Stimulated activated effector memory CD8-positive, alpha-beta T cell treated with anti-CD3 and anti-CD28 coated beads, Interleukin-12 subunit alpha, Interleukin-12 subunit beta, amount 100 ng/mL, for 72 hours (primary cell): ENCODE data around the gene RAB33B.
"Not testable (repeated sequence)": the region's sequence is repeated elsewhere in the genome, so short reads cannot be mapped to it uniquely, and the experiment has no call there.

Experiments used
- ATAC-seq: fragments of 150-1000 bp; cut with Tn5 transposase; 2 replicates; pipeline ENCODE4 v1.10.0; 2021
- DNase-seq, 2 donors: peaks; one replicate each; pipeline ENCODE4 v3.0.0; 2021 to 2022; ENCODE audit warnings: low spot score in 2 of 2
- H3K27ac Mint-ChIP-seq: one replicate; pipeline ENCODE4 v1.8.0; 2022; ENCODE audit warnings: mild to moderate bottlenecking, mixed read lengths
- H3K36me3 Mint-ChIP-seq: one replicate; pipeline ENCODE4 v1.8.0; 2022; ENCODE audit warnings: mild to moderate bottlenecking, mixed read lengths
- H3K4me1 Mint-ChIP-seq: one replicate; pipeline ENCODE4 v1.8.0; 2022; ENCODE audit warnings: mixed read lengths
- H3K4me3 Mint-ChIP-seq: one replicate; pipeline ENCODE4 v1.8.0; 2022; ENCODE audit warnings: mild to moderate bottlenecking, mixed read lengths
- H3K9me3 Mint-ChIP-seq: one replicate; pipeline ENCODE4 v1.8.0; 2022; ENCODE audit warnings: mixed read lengths

The RAB33B gene

DNA sequence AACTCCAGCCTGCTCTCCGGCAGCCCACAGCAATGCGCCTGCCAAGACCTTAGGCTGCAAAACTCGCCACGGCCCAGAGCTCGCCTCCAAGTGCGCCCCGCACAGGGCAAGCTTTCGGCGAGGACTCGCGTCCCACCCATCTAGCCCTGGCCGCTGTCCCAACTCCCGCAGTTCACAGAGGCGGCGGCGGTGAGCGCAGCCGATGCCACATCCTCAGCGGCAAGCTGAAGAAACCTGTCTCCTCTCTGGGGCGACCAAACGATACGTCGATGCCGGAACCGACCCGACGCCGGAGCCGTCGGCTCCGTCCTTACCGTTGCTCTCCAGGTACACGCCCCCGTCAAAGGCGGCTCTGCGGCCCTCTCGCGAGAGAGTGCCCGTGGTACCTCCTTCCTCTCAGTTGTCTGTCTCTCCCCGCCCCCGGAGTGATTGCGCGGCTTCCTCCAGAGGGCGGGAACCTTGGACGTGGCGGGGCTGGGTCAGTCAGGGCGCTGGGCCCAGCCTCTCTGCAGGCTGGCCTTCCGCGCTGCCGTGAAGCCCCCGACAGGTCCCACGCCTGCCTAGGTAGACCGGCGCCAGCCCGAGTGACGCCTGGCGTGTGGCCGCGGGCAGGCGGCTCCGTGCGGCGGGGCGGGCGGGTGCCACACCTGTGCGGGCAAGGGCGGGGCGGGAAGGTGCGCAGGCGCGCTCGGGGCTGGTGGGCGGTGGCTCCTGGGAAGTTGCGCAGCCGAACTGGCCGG is 380 bp upstream of the RAB33B start:
- DNase-seq (peak; percentile 90 to 98), ATAC-seq (peak; percentile 94)
- peak overlapping the region; percentile 97 for H3K27ac Mint-ChIP-seq
- H3K4me3 Mint-ChIP-seq, result peak overlapping the region; percentile 96
- H3K36me3 Mint-ChIP-seq, result peaks cover 21% of the 10 kb centered on the region
- peaks cover 51% of the 10 kb centered on the region for H3K4me1 Mint-ChIP-seq
- no peaks in the 10 kb centered on the region for H3K9me3 Mint-ChIP-seq

DNA sequence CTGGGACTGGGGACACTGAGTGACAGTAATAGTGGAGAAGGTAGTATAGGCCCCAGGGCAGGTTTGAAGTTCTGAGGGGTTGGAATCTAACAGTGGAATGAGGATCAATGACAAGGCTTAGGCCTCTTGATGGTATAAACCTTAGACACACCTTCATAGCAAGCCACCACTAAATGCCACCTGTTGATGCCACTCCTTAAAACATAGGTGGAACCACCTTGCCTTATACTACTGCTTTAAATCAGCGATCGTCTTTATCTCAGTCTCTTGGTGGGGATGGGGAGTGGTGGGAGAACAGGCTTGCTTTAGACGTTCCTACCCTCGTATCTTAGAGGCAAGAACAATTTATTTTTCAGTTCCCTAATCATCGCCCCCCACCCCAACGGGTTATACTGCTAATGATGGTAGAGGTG is 1.2 kb downstream of the RAB33B start:
- Mint-ChIP-seq H3K9me3 (no peaks in the 10 kb centered on the region), H3K27ac (no peak overlapping the region)

DNA sequence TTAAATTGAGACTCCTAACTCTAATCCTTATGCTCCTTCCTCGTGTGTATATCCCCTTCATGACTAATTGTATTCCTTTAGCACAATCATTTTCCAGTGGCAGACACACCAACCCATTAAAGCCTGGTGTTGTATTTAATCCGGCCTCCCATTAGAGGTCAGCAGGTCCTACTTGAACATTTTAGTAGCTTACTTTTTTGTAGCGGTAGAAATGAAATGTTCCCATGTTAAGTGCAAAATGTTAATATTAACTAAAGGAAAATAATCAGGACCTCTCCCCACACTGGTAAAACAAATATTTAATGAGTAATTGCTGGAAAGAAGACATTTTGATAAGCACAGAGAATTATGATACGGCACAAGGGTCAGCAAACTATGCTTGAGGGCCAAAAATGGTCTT is 3.4 kb downstream of the RAB33B start:
- H3K36me3 Mint-ChIP-seq, result peaks cover 31% of the 10 kb centered on the region
- H3K4me3 Mint-ChIP-seq, result no peak overlapping the region
- H3K27ac Mint-ChIP-seq, result no peak overlapping the region
- H3K4me1 Mint-ChIP-seq, result peaks cover 68% of the 10 kb centered on the region
- H3K9me3 Mint-ChIP-seq, result no peaks in the 10 kb centered on the region
- ATAC-seq, result no peak
- DNase-seq, result no peak

More for the DNA sequence above, 1.2 kb downstream of the RAB33B start:
- no peak for DNase-seq
- Mint-ChIP-seq H3K4me3 (peak overlapping the region; percentile 96), H3K4me1 (peaks cover 67% of the 10 kb centered on the region), H3K36me3 (peaks cover 29% of the 10 kb centered on the region)
- ATAC-seq, result no peak

DNA sequence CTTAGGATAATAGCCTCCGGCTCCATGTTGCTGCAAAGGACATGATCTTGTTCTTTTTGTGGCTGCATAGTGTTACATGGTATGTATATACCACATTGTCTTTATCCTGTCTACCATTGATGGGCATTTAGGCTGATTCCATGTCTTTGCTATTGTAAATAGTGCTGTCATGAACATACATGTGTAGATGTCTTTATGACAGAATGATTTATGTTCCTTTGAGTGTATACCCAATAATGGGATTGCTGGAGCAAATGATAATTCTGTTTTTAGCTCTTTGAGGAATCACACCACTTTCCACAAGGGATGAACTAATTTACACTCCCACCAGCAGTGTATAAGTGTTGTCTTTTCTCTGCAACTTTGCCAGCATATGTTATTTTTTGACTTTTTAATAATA is 4.6 kb downstream of the RAB33B start:
- ATAC-seq, result no peak
- H3K36me3 Mint-ChIP-seq, result peaks cover 24% of the 10 kb centered on the region
- H3K9me3 Mint-ChIP-seq, result no peaks in the 10 kb centered on the region
- peaks cover 63% of the 10 kb centered on the region for H3K4me1 Mint-ChIP-seq
- no peak overlapping the region for H3K4me3 Mint-ChIP-seq
- peak overlapping the region; percentile 36 for H3K27ac Mint-ChIP-seq
- no peak for DNase-seq

DNA sequence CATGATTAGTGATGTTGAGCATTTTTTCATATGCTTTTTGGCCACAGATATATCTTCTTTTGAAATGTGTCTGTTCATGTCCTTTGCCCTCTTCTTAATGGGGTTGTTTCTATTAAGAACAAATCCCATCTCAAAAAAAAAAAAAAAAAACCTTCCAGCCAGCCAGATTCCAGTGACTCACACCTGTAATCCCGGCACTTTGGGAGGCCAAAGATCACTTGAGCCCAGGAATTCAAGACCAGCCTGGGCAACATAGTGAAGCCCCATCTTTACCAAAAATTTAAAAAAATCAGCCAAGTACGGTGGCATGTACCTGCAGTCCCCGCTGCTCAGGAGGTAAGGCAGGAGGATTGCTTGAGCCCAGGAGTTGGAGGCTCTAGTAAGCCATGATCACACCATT is 5.1 kb downstream of the RAB33B start:
- Mint-ChIP-seq H3K27ac (peak overlapping the region; percentile 36), H3K9me3 (peaks cover 2% of the 10 kb centered on the region), H3K4me3 (no peak overlapping the region), H3K36me3 (peaks cover 19% of the 10 kb centered on the region), H3K4me1 (peaks cover 68% of the 10 kb centered on the region)
- ATAC-seq (no peak), DNase-seq (no peak)

DNA sequence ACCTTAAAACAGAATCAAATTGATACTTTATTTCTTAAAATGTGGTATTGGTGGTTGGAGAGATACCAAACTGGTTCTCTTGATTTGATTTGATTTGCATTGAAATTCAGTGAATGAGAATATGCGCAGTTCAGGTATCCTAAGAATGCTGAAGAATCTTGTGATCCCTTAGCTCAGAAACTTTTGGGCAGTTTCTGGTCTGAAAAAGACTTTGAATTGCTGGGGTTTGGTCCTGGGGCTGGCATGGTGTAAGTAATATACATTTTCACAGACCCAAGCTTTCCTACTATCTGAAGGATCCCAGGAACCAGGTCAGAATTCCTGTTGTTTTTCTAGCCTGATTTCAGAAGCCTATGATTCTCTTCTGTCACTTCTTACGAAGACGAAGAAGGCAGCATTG is 6.6 kb downstream of the RAB33B start:
- Mint-ChIP-seq H3K27ac (no peak overlapping the region), H3K4me3 (no peak overlapping the region), H3K36me3 (peaks cover 13% of the 10 kb centered on the region), H3K9me3 (peaks cover 3% of the 10 kb centered on the region), H3K4me1 (peaks cover 53% of the 10 kb centered on the region)
- no peak for DNase-seq
- no peak for ATAC-seq

DNA sequence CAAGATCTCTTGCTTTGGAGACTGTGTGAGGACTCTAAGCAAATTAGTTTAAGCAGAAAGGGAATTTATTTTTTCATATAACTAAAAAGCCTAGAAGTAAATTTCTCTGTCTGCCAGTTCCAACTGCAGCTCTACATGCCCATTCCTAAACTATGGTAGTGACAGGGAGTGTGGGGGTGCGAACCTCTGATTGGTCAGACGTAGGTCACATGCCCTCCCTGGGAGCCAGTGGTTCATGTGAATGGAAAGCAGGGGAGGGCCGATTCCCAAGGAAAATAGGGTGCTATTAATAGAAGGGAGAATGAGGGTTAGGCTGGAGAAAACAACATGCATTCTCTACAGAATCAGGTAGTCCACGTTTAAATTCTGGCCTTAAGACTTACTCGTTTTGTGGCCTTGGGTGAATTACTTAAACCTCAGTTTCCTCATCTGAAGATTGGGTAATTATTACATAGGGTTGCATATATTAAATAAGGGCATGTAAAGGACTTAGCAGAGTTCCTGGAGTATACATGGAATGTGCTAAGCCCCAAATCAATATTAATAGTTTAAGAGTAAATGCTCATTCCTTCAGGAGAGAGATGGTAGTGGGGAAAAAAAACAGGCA is 7.2 kb downstream of the RAB33B start:
- Mint-ChIP-seq H3K36me3 (peaks cover 13% of the 10 kb centered on the region), H3K4me3 (no peak overlapping the region), H3K4me1 (peaks cover 47% of the 10 kb centered on the region), H3K27ac (no peak overlapping the region), H3K9me3 (peaks cover 3% of the 10 kb centered on the region)
- no peak for DNase-seq
- ATAC-seq, result no peak

DNA sequence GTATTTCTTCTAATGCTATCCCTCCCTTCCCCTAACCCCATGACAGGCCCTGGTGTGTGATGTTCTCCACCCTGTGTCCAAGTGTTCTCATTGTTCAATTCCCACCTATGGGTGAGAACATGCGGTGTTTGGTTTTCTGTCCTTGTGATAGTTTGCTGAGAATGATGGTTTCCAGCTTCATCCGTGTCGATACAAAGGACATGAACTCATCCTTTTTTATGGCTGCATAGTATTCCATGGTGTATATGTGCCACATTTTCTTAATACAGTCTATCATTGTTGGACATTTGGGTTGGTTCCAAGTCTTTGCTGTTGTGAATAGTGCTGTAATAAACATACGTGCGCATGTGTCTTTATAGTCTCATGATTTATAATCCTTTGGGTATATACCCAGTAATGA is 10.6 kb downstream of the RAB33B start:
- H3K4me1 Mint-ChIP-seq, result peaks cover 22% of the 10 kb centered on the region
- ATAC-seq, result not testable (repeated sequence)
- peak in 1 of 2 donors; percentile 20 for DNase-seq

DNA sequence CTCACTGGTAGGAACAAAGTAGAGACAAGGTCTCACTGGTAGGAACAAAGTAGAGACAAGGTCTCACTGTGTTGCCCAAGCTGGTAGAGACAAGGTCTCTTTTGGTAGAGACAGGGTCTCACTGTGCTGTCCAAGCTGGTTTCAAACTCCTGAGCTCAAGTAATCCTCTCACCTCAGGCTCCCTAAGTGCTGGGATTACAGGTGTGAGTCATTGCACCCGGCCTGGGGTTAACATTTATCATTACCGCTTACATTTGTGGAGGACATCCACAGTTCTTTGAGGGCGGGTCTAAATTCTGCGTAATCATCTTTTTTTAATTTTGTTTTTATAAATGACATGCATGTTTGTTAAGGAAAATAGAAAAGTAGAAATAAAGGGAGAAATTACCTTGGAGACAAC is 12.0 kb downstream of the RAB33B start:
- Mint-ChIP-seq H3K27ac (no peak overlapping the region), H3K4me1 (peaks cover 26% of the 10 kb centered on the region), H3K36me3 (peaks cover 6% of the 10 kb centered on the region), H3K4me3 (no peak overlapping the region), H3K9me3 (peaks cover 12% of the 10 kb centered on the region)
- ATAC-seq (no peak), DNase-seq (no peak)

More for the DNA sequence above, 10.6 kb downstream of the RAB33B start:
- H3K36me3 Mint-ChIP-seq, H3K27ac Mint-ChIP-seq, H3K4me3 Mint-ChIP-seq: not testable (repeated sequence)
- H3K9me3 Mint-ChIP-seq, result peaks cover 12% of the 10 kb centered on the region

DNA sequence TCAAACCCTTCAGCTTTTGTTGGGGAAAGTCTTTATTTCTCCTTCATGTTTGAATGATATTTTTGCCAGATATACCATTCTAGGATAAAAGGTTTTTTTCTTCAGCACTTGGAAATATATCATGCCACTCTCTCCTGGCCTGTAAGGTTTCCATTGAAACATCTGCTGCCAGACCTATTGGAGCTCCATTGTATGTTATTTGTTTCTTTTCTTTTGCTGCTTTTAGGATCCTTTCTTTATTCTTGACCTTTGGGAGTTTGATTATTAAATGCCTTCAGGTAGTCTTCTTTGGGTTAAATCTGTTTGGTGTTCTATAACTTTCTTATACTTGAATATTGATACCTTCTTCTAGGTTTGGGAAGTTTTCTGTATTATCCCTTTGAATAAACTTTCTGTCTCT is 14.8 kb downstream of the RAB33B start:
- H3K36me3 Mint-ChIP-seq, result not testable (repeated sequence)

DNA sequence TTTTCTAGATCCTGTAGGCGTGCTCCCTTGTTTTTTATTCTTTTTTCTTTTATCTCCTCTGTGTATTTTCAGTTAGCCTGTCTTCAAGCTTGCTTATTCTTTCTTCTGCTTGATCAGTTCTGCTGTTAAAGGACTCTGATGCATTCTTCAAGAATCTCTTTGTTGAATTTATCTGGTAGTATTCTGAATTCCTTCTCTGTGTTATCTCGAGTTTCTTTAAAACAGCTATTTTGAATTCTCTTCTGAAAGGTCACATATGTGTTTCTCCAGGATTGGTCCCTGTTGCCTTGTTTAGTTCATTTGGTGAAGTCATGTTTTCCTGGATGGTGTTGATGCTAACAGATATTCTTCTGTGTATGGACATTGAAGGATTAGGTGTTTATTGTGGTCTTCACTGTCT is 15.3 kb downstream of the RAB33B start:
- peaks cover 18% of the 10 kb centered on the region for H3K4me1 Mint-ChIP-seq
- no peak overlapping the region for H3K4me3 Mint-ChIP-seq
- H3K9me3 Mint-ChIP-seq, result peaks cover 8% of the 10 kb centered on the region
- no peak overlapping the region for H3K27ac Mint-ChIP-seq
- ATAC-seq (no peak), DNase-seq (no peak)
- H3K36me3 Mint-ChIP-seq, result peaks cover 14% of the 10 kb centered on the region

More for the DNA sequence above, 14.8 kb downstream of the RAB33B start:
- H3K4me1 Mint-ChIP-seq, result peaks cover 22% of the 10 kb centered on the region
- H3K27ac Mint-ChIP-seq, H3K4me3 Mint-ChIP-seq, ATAC-seq, DNase-seq: not testable (repeated sequence)
- H3K9me3 Mint-ChIP-seq, result peaks cover 12% of the 10 kb centered on the region

DNA sequence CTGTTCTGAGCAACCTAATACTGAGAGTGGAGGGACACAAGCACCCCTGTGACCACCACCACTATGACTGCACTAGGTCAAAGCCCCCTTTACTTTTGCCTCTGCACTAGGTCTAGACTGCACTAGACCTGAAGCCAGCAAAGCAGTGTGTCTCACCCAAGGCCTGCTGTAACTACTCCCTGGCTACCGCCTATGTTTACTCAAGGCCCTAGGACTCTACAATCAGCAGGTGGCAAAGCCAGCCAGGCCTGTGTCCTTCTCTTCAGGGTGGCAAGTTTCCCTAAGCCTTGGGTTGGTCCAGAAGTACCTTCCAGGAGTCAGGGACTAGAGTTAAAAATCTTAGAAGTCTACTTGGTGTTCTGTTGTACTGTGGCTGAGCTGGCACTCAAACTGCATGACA is 15.9 kb downstream of the RAB33B start:
- Mint-ChIP-seq H3K4me3 (no peak overlapping the region), H3K9me3 (peaks cover 8% of the 10 kb centered on the region), H3K4me1 (peaks cover 18% of the 10 kb centered on the region), H3K36me3 (peaks cover 20% of the 10 kb centered on the region), H3K27ac (no peak overlapping the region)
- no peak for ATAC-seq
- no peak for DNase-seq

DNA sequence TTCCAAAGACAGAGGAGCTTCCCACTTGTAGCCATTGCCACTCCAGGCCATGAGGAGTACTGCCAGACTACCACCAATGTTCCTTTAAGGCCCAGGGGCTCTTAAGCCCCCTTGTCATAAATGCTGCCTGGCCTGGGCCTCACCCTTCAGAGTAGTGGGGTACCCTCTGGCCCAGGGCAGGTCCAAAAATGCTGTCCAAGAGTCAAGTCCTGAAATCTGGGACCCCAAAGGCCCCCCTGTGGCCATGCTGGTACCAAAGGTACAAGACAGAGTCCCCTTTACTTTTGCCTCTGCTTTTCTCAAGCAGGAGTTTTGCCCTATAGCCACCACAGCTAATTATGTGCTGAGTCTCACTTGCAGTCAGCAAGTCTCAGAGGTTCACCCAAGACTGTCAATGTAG is 16.4 kb downstream of the RAB33B start:
- Mint-ChIP-seq H3K4me1 (peaks cover 18% of the 10 kb centered on the region), H3K4me3 (no peak overlapping the region), H3K36me3 (peaks cover 20% of the 10 kb centered on the region), H3K9me3 (peaks cover 8% of the 10 kb centered on the region), H3K27ac (peak overlapping the region; percentile 45)
- ATAC-seq (no peak), DNase-seq (no peak)

DNA sequence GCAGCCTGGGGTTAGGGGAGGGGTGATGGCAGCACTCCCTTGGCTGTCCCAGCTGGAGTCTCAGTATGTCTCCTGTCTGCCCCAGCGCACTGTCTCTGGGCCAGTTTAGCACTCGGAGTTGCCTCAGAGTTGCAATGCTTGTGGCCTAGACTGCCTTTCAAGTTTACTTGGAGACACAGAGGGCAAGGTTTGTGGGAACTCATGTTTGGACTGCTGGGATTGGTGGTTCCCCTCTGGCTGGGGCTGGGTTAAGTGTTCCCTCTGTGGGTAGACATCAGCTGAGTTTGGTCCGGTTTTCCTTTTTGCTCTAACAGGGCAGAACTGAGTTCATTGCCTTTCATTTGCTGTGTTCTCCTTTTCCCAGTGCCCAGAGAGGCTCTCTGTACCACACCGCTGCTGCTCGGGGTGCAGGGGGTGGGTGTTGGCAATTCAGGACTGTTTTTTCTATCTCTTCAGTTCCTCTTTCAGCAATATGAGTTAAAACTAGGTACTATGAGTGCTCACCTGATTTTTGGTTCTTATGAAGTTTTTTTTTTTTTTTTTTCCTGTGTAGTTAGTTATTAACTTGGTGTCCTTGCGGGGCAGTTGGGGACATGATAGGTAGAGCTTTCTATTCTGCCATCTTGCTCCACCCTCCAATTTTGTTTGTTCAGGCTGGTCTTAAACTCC is 17.2 kb downstream of the RAB33B start:
- no peak for ATAC-seq
- Mint-ChIP-seq H3K4me3 (no peak overlapping the region), H3K36me3 (peaks cover 20% of the 10 kb centered on the region)

DNA sequence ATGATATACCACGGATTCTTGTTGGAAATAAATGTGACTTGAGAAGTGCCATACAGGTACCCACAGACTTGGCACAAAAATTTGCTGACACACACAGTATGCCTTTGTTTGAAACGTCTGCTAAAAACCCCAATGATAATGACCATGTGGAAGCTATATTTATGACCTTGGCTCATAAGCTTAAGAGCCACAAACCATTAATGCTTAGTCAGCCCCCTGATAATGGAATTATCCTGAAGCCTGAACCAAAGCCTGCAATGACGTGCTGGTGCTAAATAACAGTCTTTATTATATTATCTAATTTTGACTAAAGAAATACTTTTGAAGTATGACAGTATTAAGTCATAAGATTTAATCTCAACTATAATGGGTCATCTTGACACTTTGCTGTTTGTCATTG is 18.9 kb downstream of the RAB33B start:
- ATAC-seq (no peak), DNase-seq (no peak)
- no peak overlapping the region for H3K4me3 Mint-ChIP-seq
- H3K27ac Mint-ChIP-seq, result no peak overlapping the region
- H3K4me1 Mint-ChIP-seq, result peaks cover 18% of the 10 kb centered on the region
- peaks cover 24% of the 10 kb centered on the region for H3K36me3 Mint-ChIP-seq
- H3K9me3 Mint-ChIP-seq, result peaks cover 8% of the 10 kb centered on the region

More for the DNA sequence above, 17.2 kb downstream of the RAB33B start:
- DNase-seq, result no peak
- peaks cover 18% of the 10 kb centered on the region for H3K4me1 Mint-ChIP-seq
- peak overlapping the region; percentile 45 for H3K27ac Mint-ChIP-seq
- peaks cover 8% of the 10 kb centered on the region for H3K9me3 Mint-ChIP-seq

DNA sequence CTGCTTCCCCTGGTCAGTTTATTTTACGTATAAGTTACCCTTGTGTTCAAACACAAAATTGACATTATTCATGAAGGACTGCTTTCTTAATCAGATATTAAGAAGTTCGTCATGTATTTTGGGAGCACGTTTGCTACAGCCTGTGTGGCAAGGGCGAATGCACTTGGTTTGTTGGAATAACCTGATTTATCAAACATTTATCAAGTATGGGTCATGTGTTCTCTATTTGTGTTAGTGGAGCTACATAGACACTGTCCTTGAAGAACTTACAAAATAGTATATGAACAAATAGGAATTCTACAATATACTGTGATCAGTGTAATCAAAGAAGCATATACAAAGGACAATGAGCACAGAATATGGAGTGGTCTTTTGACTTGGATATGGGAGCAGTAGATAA is 22.4 kb downstream of the RAB33B start:
- ATAC-seq, result no peak
- H3K36me3 Mint-ChIP-seq, result peaks cover 24% of the 10 kb centered on the region
- H3K9me3 Mint-ChIP-seq, result no peaks in the 10 kb centered on the region

More for the DNA sequence above, 22.4 kb downstream of the RAB33B start:
- Mint-ChIP-seq H3K27ac (no peak overlapping the region), H3K4me3 (no peak overlapping the region), H3K4me1 (no peaks in the 10 kb centered on the region)
- DNase-seq, result no peak
